Right atrium auricular region (tissue), 2 donors: Measurements from ENCODE around the gene TBL3. TPM values are rescaled to one million over a fixed set of nuclear protein-coding genes. Genes with fewer than 3 reads are reported as not detected.

ENCODE experiments used
- DNase-seq: peaks from one replicate; pipeline ENCODE4 v3.0.0-alpha.2; 2019; ENCODE audit warnings: low spot score
- H3K27ac ChIP-seq, 2 donors: fragments of 200-600 bp; sonication (generic); 1 replicate in 1 of 2; 2 replicates in 1 of 2; pipeline ENCODE4 v1.5.1; 2016 to 2019
- H3K27me3 ChIP-seq, 2 donors: fragments of 200-600 bp; sonication (generic); one replicate each; pipeline versions ENCODE4 v1.5.1 to v1.6.0; 2017 to 2019
- H3K36me3 ChIP-seq: fragments of 200-600 bp; sonication (generic); one replicate; pipeline ENCODE4 v1.5.1; 2016
- H3K4me1 ChIP-seq, 2 donors: fragments of 200-600 bp; sonication (generic); one replicate each; pipeline versions ENCODE4 v1.5.1 to v1.6.0; 2017 to 2019
- H3K4me3 ChIP-seq, 2 donors: fragments of 200-600 bp; sonication (generic); 1 replicate in 1 of 2; 2 replicates in 1 of 2; pipeline ENCODE4 v1.5.1; 2017 to 2019; ENCODE audit warnings: mild to moderate bottlenecking in 1 of 2, moderate library complexity in 1 of 2
- H3K9me3 ChIP-seq, 2 donors: fragments of 200-600 bp; sonication (generic); one replicate each; pipeline ENCODE4 v1.5.1; 2019
- total RNA-seq, 2 donors: library from RNA; depleted of rRNA; stranded (reverse); fragments of >200 nt; gene quantifications; one replicate each; pipeline ENCODE4 v1.1.0, GENCODE V29; 2016
- TF ChIP-seq, protein P1 (sequence below), 2 donors: fragments of 200-600 bp; sonication (generic); IDR thresholded peaks; one replicate each; pipeline ENCODE4 v1.5.1; 2019; ENCODE audit warnings: antibody characterized with exemption in 2 of 2

TBL3 gene
- total RNA-seq, 2 donors from 2014 or later = 22.4 to 35.6 TPM

DNA sequence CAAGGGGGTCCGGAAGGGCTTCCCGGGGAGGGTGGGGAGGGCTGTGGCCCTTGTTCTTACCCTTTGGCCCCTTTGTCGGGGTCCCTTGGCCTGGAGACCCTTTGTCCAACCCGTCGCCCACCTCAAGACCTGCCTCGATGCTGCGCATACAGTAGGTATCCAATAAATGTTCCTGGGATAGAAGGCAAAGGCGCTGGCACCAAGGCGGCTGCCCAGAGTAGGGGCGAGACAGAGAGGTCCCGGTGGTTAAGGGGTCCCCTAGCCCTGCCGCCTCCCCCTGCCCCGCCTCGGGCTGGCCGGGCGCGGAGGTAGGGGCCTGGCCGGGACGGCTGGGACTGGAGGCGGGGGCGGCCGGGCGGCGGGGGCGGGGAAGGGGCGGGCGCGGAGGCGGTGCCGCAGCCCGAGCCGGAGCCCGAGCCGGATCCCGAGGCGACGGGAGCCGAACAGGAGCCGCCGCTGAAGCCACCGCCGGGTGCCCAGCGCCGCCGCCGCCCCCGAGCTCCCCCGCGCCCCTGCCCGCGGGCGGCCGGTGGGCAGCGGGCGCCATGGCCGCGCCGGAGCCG lies 54.7 kb downstream of the TBL3 start, which contains the start of gene NHERF2:
Gene NHERF2, plus strand, starts transcription at position 442 of the 563 bp plus-strand sequence. Its CDS starts 104 bp downstream, at position 546.
- no peaks in the 10 kb centered on the region for H3K9me3 ChIP-seq
- H3K27me3 ChIP-seq = no peaks in the 10 kb centered on the region
- TF ChIP-seq, protein P1, sequence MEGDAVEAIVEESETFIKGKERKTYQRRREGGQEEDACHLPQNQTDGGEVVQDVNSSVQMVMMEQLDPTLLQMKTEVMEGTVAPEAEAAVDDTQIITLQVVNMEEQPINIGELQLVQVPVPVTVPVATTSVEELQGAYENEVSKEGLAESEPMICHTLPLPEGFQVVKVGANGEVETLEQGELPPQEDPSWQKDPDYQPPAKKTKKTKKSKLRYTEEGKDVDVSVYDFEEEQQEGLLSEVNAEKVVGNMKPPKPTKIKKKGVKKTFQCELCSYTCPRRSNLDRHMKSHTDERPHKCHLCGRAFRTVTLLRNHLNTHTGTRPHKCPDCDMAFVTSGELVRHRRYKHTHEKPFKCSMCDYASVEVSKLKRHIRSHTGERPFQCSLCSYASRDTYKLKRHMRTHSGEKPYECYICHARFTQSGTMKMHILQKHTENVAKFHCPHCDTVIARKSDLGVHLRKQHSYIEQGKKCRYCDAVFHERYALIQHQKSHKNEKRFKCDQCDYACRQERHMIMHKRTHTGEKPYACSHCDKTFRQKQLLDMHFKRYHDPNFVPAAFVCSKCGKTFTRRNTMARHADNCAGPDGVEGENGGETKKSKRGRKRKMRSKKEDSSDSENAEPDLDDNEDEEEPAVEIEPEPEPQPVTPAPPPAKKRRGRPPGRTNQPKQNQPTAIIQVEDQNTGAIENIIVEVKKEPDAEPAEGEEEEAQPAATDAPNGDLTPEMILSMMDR (IDR thresholded peaks at IDR 0.05) = no peak
- peak within 1 kb of the TSS; percentile 56 to 74 for H3K4me3 ChIP-seq
- no peak for DNase-seq
- peaks cover 11% of the 10 kb centered on the region for H3K36me3 ChIP-seq
- H3K4me1 ChIP-seq = peaks cover 0 to 64% of the 10 kb centered on the region in 2 donors
- peak within 1 kb of the TSS; percentile 70 to 79 for H3K27ac ChIP-seq

DNA sequence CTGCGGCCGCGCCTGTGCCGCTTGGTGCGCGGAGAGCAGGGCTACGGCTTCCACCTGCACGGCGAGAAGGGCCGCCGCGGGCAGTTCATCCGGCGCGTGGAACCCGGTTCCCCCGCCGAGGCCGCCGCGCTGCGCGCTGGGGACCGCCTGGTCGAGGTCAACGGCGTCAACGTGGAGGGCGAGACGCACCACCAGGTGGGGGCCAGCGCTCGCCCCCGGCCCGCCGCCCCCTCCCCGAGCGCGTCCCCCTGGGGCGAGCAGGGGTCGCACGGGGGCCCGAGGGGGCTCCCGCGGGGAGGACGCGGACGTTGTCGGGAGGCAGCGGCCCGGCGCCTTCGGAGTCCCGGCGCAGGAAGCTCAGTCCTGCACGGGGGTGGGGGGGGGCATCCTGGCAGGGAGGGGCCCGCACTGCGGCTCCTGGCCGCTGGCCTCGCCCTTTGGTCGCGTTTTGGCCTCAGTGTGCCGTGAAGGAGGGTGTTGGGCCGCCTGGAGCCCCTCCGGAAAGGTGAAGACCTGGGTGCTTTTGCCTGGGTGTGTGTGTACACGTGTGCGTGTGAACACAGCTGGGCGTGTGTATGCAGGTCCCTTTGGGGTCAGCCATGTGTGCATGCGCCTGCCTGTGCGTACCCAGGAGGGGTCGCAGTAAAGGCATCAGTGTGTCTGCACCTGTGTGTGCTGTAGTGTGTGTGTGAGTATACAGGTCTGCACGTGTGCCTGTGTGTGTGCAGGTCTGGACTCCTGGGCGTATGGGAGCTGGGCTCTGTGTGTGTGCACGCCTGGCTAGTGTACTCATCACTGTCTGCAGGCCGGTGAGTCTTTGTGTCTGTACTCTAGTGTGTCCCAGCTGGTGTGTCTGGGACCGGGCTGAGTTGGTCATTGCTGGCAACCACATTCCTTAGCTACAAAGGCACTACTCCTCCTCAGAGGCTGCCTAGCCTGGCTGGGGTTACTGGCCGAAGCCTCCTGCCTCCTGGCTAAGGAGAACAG lies 55.5 kb downstream of the TBL3 start:
- Histone ChIP-seq H3K4me3 (peak overlapping the region; percentile 56 to 74), H3K36me3 (peaks cover 11% of the 10 kb centered on the region), H3K9me3 (no peaks in the 10 kb centered on the region), H3K27ac (peak overlapping the region; percentile 70 to 79), H3K27me3 (no peaks in the 10 kb centered on the region), H3K4me1 (peaks cover 0 to 68% of the 10 kb centered on the region in 2 donors)
- TF ChIP-seq, protein P1 (IDR thresholded peaks at IDR 0.05) = no peak
- no peak for DNase-seq

DNA sequence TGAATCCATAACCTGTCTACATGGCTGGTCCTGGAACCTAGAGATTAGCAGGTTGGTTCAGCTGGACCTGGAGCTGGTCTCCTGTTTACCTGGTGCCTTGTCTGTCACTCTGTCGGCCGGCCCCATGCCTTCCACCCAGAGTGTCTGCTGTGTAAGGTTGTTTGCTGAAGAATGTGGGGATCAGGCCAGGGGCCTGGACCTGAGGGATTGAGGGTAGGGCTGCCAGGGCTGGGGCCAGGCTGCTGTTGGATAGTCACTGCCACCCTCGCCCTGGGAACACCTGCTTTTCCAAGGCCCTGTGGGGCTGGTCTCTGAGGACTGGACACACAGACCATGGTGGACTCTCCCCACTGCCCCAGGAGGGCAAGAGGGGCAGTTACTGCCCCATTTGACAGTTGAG lies 56.3 kb downstream of the TBL3 start:
- TF ChIP-seq, protein P1 (IDR thresholded peaks at IDR 0.05) = no peak
- H3K9me3 ChIP-seq = no peaks in the 10 kb centered on the region
- peak overlapping the region; percentile 48 to 79 for H3K27ac ChIP-seq
- H3K4me1 ChIP-seq = peaks cover 0 to 68% of the 10 kb centered on the region in 2 donors
- DNase-seq = no peak
- peaks cover 11% of the 10 kb centered on the region for H3K36me3 ChIP-seq
- H3K27me3 ChIP-seq = no peaks in the 10 kb centered on the region
- peak overlapping the region; percentile 56 to 74 for H3K4me3 ChIP-seq

DNA sequence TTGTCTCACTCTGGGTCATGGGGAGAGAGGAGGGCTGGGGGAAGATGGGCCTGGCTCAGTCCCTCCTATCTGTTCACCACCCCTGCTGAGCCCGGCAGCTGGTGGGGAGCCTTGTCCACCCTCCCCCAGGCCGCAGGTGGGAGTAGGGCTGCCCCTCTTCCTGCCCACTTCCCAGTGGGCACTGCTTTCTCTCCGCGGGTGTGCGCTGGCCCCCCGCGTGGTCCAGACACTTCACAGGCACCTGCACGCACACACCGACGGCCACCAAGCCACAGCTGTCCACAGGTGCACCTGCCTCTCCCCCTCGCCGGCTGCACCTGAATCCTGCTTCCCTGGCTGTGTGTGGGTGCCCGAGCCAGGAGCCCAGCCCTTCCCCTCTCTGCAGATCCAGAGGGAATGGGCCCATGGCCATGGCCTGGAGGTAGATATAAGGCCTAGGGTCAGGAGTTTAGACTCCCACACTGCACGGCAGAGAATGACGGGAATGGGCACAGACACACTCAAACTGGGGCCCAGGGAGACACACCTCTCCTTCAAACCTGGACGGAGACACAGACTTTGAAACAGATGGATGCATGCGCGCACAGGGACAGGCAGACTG lies 56.9 kb downstream of the TBL3 start:
- peak overlapping the region; percentile 48 to 79 for H3K27ac ChIP-seq
- H3K27me3 ChIP-seq = no peaks in the 10 kb centered on the region
- peaks cover 11% of the 10 kb centered on the region for H3K36me3 ChIP-seq
- TF ChIP-seq, protein P1 (IDR thresholded peaks at IDR 0.05) = no peak
- H3K4me3 ChIP-seq = peak overlapping the region; percentile 56 to 74
- no peaks in the 10 kb centered on the region for H3K9me3 ChIP-seq
- peaks cover 0 to 70% of the 10 kb centered on the region in 2 donors for H3K4me1 ChIP-seq
- DNase-seq = no peak

DNA sequence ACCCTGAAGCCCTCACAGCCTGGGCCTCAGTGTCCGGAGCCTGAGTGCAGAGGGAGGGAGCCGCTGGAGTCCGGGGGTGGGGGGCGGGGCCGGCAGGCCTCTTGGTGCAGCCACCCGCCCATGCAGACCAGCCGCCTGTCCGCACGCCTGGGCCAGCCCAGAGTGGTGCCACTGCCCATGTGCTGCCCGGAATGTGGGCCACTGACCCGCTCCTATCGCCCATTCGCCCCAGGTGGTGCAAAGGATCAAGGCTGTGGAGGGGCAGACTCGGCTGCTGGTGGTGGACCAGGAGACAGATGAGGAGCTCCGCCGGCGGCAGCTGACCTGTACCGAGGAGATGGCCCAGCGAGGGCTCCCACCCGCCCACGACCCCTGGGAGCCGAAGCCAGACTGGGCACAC lies 57.5 kb downstream of the TBL3 start:
- peaks cover 0 to 68% of the 10 kb centered on the region in 2 donors for H3K4me1 ChIP-seq
- TF ChIP-seq, protein P1 (IDR thresholded peaks at IDR 0.05) = no peak

More for the DNA sequence above, 57.5 kb downstream of the TBL3 start:
- no peaks in the 10 kb centered on the region for H3K9me3 ChIP-seq
- H3K4me3 ChIP-seq = peak overlapping the region; percentile 56 to 74
- peaks cover 11% of the 10 kb centered on the region for H3K36me3 ChIP-seq
- H3K27me3 ChIP-seq = no peaks in the 10 kb centered on the region
- no peak for DNase-seq
- H3K27ac ChIP-seq = peak overlapping the region; percentile 84 to 85
